ENCODE results near the gene G0S2.

The G0S2 gene

DNA sequence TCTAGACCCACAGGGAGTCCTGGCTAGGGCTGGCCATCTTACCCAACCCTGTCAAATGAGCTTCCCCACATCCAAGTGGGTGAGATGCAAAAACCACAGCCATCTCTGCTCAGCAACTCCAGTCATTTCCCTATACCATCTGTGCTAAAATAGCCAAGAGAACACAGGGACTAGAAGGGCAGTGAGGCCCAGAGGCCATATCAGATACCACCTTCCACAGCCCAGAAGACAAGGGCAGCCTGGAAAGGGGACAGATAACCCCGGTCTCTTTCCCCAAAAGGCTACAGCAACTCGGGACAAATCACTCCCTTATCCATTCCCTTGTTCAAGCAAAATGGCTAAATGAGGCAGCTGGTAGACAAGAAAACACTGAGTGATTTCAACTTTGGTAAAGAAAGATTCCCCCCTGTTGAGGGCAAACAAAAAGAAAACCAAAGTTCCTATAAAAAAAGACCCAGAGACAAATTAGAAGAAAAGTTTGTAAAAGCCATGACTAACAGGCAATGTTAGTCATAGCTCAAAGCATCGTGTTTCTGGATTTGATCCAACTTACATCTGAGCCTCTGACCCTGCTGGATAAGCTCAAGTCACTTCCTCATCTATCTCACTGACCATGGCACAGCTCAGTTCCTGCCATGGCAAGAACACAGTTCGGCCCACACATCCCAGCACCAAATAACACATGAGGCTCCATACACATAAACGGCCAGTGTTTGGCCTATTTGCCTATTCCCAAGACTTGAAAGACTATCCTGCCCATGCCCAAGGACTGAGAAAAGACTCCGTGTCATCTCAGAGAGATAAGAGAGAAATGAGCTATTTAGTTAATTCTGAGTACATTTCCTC lies 26.1 kb upstream of the G0S2 start:
- DNase-seq (ENCODE audit: low spot score): no peak

DNA sequence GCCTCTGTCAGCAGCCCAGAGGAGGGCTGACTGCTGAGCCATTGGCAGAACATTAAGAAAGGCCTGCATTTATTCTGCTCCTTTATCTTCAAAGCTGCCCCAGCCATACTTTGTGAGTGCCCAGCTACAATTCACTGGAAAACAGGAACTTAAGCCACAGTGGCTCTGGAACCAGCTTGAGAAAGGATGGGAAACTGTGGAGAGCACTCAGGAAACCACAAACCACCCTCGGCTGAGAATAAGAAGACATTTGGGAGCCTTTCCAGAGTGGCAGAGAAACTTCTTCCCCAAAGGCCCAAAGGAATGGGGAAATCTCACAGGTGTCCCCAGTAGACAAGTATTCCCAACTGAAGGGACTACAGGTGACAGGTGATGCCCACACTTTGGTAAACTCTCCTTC lies 24.8 kb upstream of the G0S2 start:
- DNase-seq (ENCODE audit: low spot score): no peak

DNA sequence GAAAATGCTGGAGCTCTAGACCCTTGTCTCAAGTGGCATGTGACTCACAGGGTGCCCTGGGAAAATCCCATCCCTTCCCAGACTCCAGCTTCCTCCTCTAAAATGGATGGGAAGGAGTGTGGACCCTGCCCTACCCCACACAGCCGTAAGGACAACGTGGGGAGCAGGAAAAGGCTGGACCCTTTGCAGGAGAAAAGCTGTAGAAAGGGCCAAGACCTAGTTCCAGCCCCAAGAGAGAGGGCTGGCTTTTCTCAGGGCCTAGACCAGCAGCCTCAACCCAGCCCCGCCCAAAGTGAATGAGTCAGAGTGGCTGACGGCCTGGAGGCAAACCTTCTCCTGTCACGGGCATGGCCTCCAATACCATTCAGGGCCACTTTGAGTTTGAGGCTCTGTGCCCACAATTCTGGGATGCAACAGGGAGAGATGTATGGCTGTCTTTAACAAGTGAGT lies 24.0 kb upstream of the G0S2 start:
- no peak for DNase-seq (ENCODE audit: low spot score)

DNA sequence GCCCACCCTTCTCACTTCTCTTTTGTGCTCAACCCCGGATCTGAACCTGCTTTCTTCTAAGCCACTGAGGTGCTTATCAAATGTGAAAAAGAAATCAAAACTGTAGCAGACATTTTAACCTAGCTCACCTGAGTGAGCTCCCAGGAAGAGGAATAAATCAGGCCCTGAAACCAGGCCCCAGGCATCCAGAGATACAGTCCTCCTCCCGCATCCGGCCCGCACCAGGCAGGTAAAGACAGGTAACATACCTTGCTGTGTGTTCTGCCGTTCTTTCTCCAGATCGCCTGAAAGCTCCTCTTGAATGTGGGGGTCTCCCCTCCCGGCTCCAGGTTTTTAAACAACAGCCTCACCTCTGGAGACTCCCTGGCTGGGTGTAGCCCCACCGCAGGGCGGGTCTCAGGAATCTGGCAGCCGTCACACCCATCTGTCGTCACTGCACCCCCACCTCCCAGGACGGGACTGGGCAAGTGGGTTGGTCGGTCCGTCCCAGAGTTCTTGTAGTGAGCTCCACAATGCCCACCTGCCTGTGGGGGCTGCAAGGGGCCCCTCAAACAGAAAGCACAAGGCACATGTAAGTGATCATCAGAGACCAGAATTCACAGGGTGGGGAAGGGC lies 23.0 kb upstream of the G0S2 start, which contains the start of gene LAMB3:
Gene LAMB3, minus strand, starts transcription at position 305 of the 615 bp plus-strand sequence. CDS start 1,481 bp downstream, outside the sequence.
- no peak for DNase-seq (ENCODE audit: low spot score)

DNA sequence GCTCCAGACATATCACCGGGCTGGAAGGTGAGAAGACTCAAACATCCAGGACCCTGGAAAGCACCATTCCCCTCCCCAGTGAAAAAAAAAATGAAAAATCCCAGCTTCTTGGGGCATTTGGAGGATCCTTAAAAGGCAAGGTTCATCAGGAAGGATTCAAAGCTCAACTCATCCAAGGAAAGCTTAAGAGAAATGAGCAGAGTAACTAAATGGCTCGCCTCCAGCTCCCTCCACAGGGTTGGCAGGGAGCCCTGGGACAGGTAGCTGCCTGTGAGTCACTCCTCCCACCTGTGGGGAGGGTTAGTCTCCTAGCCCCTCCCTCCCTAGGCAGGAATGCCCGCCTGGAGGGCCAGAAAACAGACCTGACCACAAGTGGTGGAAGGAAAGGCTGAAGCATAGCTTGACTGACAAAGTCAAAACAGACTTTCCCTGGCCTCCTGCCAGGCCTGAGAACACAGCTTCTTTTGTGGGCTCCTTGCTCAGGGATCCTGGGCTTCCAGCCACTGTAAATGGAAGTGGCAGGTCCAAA lies 22.3 kb upstream of the G0S2 start:
- no peak for DNase-seq (ENCODE audit: low spot score)

DNA sequence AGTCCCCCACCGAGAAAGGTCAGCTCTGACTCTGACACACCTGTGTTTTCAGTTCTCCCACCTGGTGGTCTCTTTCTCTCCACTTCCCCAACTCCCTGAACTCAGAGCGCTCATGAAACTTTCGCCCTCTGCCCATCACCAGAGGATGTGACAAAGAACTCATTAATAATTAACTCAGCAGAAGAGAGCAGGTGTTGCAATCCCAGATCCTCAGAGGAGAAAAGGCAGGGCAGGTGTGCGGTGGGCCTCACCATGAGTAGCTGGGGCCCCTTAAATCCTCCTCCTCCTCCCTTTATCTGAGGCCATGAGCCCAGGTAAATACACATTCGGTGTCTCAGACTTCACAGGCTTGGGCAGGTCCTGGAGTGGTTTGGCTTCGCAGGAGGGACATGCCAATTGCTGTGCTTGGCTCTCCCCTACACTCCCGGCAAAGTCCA lies 21.3 kb upstream of the G0S2 start:
- DNase-seq (ENCODE audit: low spot score): no peak

DNA sequence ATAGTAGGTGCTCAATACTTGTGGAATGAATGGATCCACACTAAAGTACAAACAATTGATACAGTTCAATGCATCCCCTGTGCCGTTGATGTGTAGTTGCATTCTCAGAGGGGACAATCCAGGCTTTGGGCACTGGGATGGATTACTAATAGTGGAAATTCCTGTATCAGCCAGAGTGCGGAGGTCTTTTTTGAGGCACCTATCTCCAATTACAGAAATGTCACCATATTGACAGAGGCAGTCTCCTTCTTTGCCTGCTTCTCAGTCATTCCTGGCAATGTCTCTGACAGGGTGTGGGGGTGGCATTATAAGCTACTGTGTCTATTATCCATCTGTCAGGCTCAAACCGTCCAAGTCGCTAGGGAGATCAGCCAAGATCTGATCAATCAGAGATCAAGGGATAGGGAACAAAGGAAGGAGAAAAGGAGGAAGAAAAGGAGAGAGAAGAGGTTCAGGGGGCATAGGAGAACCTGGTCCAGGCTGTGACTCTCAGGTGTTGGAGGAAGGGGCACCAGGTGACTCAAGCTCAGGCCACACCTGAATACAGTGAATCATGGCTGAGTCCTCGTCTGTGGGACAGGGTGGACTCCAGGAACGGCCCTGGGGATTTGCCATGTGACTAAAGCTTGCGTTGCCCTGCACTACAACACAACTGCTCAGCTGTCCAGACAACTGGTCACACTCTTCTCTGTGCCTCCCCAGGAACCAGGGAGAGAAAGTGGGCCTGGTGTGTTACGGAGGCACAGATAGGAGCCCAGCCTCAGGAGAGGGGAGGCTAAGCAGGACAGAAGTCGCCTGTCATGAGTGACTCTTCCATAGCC lies 19.6 kb upstream of the G0S2 start:
- DNase-seq (ENCODE audit: low spot score): no peak

DNA sequence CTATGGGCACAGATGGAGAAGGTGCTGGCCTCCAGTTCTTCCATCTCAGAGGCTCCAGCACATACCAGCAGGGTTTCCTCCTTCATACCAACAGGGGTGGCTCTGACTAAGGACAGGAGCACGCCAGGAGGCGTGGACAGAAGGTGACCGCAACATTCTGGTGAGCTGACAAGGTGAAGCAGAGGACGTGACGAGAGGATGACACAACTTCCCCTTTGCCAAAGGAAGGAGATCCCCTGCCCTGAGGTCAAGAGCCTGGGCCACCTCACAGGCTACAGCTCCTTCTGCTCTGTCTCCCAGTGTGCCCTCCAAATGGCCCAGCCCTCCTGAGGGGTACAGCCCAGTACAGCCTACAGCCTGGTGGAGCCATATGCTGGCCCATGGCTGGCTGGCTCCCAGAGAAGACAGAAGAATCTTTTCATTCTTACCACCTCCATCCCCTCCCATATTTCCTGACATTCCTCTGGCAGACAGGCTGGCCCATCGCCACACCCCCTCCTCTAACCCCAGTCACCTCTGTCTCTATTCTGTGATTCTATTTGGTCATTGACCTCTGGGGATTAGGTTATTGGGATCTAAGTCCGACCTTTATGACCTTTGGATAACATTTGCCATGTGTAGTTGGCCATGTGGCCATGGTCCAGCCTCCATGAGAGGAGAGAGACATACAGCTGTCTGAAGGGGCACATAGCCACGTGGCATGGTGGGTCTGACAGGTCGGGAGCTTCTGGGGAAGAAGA lies 17.9 kb upstream of the G0S2 start:
- DNase-seq (ENCODE audit: low spot score): no peak

DNA sequence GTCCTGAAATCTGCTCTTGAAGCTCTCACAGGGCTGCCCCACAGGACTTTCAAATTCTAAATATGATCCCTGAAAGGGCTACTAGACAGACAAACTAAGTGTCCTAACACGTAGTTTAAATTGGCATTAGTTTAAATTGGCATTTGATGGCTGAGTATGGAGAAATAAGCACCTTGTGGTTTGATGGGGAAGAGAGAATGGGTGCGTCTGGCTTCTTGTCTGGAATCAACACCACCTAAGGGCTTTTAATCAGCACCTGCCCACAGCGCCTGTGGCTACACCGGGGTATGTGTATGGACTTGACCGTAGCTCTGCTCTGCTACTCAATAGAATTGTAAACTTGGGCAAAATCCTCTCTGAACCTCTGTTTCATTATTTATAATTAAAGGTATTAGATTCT lies 17.3 kb upstream of the G0S2 start:
- DNase-seq (ENCODE audit: low spot score): no peak

DNA sequence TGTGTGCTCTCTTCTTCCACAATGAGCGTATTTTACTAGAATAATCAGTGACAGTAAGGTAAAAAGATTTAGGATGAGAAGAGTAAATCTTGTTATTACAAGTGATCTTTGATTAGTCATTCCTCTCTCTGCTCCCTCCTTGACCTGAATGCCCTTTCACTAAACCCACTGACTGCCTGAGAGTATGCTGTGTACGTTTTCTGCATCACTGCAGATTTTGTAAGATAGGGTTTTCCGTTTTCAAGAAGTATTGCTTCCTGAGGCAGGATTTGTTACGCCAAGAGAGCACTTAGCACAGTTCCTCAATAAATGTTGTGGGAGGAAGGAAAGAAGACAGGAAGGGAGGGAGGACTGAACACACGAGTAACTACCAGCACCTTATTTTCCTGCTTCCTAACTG lies 15.3 kb upstream of the G0S2 start:
- no peak for DNase-seq (ENCODE audit: low spot score)

DNA sequence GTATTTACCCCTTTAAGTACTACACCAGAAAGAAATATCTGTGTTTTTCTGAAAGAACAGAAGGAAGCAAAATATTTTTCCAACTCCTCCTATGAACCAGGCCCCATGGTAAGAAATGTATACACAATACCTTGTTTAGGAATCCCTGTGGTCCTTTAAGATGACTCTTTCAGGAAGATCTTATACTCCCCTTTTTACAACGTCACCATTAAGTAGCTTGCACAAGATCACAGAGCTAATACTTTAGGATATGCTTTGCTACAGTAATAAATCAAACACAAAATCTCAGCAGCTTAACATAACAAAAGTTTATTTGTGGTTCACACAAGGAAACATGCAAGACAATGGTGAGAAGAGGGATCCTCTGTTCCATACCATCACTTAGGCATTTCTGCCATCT lies 14.1 kb upstream of the G0S2 start:
- no peak for DNase-seq (ENCODE audit: low spot score)

DNA sequence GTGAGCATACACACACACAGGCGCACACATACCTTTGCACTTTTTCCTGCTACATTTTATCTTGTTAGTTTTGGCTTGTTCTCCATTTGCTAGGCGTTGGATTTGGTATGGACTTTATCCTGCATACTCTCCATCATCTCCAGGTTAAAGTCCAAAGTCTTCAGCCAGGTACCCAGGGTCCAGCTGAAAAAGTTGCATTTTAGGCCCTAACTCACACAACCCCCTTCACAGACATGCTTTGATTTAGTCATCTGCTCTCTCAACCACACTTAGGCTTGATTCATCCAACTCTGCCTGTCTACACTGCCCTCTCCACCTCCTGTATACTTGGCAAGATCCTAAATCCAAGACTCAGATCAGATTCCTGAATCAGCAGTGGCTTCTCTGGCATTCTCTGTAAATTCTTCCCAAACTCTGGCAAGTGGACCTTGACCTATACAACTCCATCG lies 12.3 kb upstream of the G0S2 start:
- no peak for DNase-seq (ENCODE audit: low spot score)

DNA sequence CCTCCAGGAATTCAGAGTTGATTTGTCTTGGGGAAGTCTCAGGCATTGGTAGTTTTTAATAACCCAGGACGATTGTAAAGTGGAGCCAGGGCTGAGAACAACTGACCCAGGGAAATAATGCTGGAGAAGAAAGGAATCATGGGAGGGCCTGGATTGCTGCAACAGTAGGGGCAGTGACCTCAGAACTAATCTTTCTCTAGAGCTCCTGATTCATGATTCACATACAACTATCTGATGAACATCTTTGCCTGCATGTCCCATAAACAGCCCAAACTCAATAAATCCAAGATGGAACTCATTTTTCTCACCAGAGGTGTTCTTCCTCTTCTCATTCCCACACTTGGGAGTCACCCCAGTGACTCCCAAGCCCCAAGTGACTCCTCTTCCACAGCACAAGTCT lies 8.1 kb upstream of the G0S2 start:
- DNase-seq (ENCODE audit: low spot score): no peak

DNA sequence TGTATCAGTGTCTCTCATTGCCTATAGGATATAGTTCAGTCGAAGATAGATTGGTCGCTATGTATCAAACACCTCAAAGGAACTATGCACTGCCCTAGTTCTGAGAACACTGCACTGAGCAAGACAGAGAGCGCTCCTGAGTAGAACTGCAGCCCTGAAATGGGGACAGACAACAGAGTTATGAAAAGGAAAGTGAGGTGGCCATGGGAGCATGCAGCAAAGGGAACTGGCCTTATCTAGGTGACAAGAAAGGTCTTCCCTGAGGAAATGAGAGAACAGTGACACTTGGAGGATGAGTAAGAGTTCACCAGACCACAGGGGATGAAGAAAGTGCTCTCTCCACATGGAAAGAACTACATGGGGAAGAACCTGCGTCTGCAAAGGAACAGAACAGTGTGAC lies 7.5 kb upstream of the G0S2 start:
- no peak for DNase-seq (ENCODE audit: low spot score)

DNA sequence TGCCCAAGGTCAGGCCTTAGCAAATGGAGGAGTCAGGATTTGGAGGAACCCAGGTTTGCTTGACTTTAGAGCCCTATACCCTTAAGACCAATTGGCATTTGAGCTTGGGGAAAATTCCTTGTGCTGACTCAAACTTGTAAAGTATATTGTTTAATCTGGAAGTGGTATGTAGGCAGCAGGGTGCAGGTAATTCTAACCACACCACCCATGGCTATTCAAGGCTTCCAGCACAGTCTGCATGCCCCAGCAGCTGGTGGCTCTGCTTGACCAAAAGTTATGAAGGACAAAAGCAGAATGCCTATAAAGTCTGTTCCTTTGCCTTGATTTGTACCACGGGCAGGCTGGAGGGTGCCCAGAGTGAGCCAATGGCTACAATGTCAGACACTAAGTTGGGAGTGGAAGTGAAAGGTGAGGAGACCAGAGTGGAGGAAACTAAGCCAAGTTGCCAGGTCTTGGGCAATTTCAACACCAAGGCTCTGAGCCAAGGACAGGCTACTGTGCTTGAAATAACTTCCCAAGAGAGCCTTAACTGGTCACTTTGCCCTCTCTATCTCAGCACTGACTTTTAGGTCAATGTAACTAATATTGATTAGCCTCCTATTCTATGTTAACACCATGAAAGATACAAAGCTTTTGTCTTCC lies 4.7 kb upstream of the G0S2 start:
- no peak for DNase-seq (ENCODE audit: low spot score)

DNA sequence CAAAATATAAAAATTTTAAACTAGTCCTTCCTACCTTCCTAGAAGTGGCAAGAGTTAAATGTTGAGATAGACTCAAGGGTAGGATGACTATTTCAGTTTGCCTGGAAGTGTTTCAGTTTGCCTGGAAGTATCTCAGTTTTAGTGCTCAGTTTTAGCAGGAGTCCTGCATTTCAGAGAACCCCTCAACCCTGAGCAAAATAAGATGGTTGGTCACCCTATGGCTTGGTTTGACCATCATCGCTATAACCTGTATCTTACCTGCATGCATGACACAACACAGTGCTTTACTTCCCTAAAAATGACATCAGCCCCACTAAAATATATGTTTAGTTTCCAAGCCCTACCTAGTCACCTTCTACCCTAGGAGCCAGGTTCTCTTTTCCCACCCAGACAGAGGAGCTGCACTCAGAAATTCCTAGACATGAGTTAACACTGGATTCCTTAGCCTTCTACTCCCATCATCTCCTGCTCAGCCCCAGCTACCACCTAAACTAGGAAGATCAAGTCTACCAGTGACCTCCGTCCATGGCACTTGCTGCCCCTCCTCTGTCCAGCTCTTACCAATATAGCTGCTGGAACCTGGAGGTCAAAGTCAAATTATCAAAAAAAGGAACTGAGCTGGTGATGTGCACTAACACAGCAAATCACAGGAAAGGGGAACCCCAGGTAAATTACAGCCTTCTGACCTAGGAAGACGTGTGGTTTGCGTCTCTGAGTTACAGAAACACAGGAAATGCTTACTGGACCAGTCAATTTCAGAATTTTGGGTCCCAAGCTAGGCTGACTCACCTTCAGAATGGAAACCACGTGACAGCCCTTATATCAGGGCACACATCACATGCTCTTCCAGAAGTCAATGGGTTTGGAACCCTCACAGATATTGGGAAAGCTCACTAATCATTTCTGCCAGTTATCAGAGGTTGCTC lies 2.2 kb upstream of the G0S2 start:
- DNase-seq (ENCODE audit: low spot score): no peak

DNA sequence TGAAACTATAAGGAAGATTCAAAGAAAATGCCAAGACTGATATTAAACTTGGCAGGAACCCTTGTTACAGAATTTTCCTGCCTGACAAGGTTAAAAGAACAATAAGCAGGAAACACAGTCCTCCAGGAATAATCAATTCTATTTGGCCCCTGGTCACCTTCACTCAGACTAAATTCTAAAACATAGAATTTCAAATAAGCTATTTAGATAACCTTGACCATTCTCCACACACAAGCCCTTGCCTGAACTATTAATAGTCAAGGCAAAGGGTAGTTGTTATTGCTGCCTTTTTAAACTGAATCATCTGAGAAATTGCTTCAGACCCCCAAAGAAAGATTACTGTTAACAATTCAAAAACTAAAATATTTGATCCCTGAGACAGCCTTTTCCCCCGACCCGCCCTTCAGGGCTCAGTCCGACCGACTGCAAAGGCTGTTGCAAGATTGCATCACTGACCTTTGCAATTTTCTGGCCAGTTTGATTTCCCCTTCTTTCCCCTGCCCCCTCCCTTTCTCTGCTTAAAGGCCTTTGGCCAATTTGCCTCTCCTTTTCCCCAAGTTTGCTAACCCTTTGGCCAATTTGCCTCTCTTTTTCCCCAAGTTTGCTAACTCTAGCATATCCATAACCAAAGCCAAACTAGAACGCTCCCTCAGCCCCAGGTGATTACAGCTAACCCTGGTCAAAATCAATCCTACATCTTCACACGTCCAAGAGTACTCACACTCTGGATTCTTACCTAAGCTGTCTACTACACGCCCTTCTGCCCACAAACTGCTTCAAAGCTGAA lies 1.4 kb upstream of the G0S2 start:
- DNase-seq (ENCODE audit: low spot score): no peak

DNA sequence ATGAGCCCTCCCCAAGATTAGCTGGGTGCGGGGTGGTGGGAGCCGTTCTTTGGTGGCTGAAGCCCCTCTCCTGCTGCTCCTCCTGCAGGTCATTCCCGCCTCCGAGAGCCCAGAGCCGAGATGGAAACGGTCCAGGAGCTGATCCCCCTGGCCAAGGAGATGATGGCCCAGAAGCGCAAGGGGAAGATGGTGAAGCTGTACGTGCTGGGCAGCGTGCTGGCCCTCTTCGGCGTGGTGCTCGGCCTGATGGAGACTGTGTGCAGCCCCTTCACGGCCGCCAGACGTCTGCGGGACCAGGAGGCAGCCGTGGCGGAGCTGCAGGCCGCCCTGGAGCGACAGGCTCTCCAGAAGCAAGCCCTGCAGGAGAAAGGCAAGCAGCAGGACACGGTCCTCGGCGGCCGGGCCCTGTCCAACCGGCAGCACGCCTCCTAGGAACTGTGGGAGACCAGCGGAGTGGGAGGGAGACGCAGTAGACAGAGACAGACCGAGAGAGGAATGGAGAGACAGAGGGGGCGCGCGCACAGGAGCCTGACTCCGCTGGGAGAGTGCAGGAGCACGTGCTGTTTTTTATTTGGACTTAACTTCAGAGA lies 448 bp downstream of the G0S2 start:
- DNase-seq (ENCODE audit: low spot score): no peak
